DND-41 (cell line): ENCODE results near the gene MND1.

ENCODE experiments used
- CTCF ChIP-seq: IDR thresholded peaks from 2 replicates; pipeline ENCODE4 v1.5.1; 2012; ENCODE audit warnings: borderline replicate concordance, low read length, moderate library complexity, mild to moderate bottlenecking; ENCODE audit not compliant: poor library complexity, severe bottlenecking; ENCODE audit errors: extremely low read depth
- EZH2 ChIP-seq: IDR thresholded peaks from 3 replicates; pipeline ENCODE4 v1.6.1; 2012; ENCODE audit warnings: borderline replicate concordance, low read depth, mild to moderate bottlenecking, moderate library complexity, low read length, inconsistent platforms; ENCODE audit not compliant: severe bottlenecking

DNA sequence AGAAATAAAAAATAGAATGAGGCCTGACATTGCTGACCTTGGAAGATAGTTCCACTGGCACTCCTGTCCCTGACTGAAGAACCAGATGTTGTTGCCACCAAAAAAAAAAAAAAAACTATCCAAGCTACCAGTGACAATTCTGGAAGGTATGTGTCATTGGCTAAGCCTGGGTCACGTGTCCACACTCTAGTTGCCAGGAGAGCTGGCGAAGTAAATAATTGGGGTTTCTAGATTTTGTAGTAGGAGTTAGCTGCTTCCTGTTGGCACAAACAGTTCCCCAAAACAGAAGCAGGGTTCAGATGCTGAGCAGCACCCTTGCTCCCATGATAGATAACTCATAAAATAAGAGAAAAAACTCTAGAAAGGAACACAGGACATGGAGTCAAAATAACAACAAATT lies 20.5 kb downstream of the MND1 start:
- TF ChIP-seq CTCF (no peak), EZH2 (no peak)
